Activated effector memory CD4-positive, alpha-beta T cell treated with anti-CD3 and anti-CD28 coated beads, Interleukin-2, amount 50 U/mL, for 16 hours (primary cell): ENCODE data around the gene HOXD9.

ENCODE experiments used
- DNase-seq: peaks from one replicate; pipeline ENCODE4 v3.0.0-alpha.2; 2020

HOXD9 gene

GRCh38 chr2:176085861-176086771, 36.4 kb upstream of the HOXD9 start:
- DNase-seq = peak; percentile 63

GRCh38 chr2:176087330-176088047, 35.0 kb upstream of the HOXD9 start:
- no peak for DNase-seq

- peak; percentile 69 for DNase-seq
Measured at GRCh38 chr2:176088048-176088936, 34.2 kb upstream of the HOXD9 start.

- no peak for DNase-seq
Measured at GRCh38 chr2:176088937-176089842, 33.3 kb upstream of the HOXD9 start.

GRCh38 chr2:176089843-176090395, 32.6 kb upstream of the HOXD9 start:
- DNase-seq = peak; percentile 30

- DNase-seq = no peak
Measured at GRCh38 chr2:176090862-176091261, 31.7 kb upstream of the HOXD9 start.

- peak; percentile 47 for DNase-seq
Measured at GRCh38 chr2:176091329-176092258, 30.9 kb upstream of the HOXD9 start.

- DNase-seq = peak; percentile 60
Measured at GRCh38 chr2:176092270-176093144, 30.0 kb upstream of the HOXD9 start, which contains the start of gene HOXD13. Gene HOXD13, plus strand, starts transcription at chr2:176092721. Its CDS starts 170 bp downstream, at chr2:176092891.

GRCh38 chr2:176093145-176093897, 29.2 kb upstream of the HOXD9 start:
- DNase-seq = peak; percentile 61

GRCh38 chr2:176093898-176094249, 28.6 kb upstream of the HOXD9 start:
- no peak for DNase-seq

GRCh38 chr2:176094349-176094748, 28.2 kb upstream of the HOXD9 start:
- no peak for DNase-seq

- DNase-seq = no peak
Measured at GRCh38 chr2:176095421-176095820, 27.1 kb upstream of the HOXD9 start.

- DNase-seq = no peak
Measured at GRCh38 chr2:176096243-176096985, 26.1 kb upstream of the HOXD9 start.

GRCh38 chr2:176096986-176097819, 25.3 kb upstream of the HOXD9 start:
- peak; percentile 82 for DNase-seq

GRCh38 chr2:176097820-176098365, 24.6 kb upstream of the HOXD9 start:
- DNase-seq = no peak

- peak; percentile 58 for DNase-seq
Measured at GRCh38 chr2:176098366-176099158, 24.0 kb upstream of the HOXD9 start.
